IMR-90 (cell line): ENCODE measurements around the gene DOCK6. TPM values are rescaled to one million over a fixed set of nuclear protein-coding genes. Genes with fewer than 3 reads are reported as not detected.
A peak's percentile ranks its signal among the peaks of the same experiment; 100 is the strongest.

ENCODE experiments used
- ATAC-seq: fragments of 200-7000 bp; cut with Tn5 transposase; 2 replicates; pipeline ENCODE4 v1.9.1; 2020; ENCODE audit warnings: low read depth, mild to moderate bottlenecking, moderate library complexity
- BruUV-seq: library from RNA; stranded (reverse); fragments of 400-500 nt; replicated peaks from 2 replicates; lab custom pipeline; 2021; lab: Mats Ljungman, UMichigan
- CTCF ChIA-PET: fragments of 300-600 bp; formaldehyde crosslinking; extraction: SDS; loops from one replicate; lab custom pipeline; 2021; ENCODE audit warnings: antibody characterized with exemption; lab: Yijun Ruan, JAX
- POLR2A ChIA-PET: fragments of 300-600 bp; sonication (Branson Sonifier 250); formaldehyde crosslinking; loops from one replicate; lab custom pipeline; 2022; ENCODE audit warnings: antibody characterized with exemption; ENCODE audit not compliant: unreplicated experiment; lab: Charles Lee
- DNase-seq: peaks from one replicate; pipeline ENCODE4 v3.0.0; 2013
- H2AFZ ChIP-seq: replicated peaks from 2 replicates; pipeline ENCODE3; 2013; ENCODE audit warnings: low read length, mild to moderate bottlenecking; ENCODE audit not compliant: poor library complexity
- H2AK5ac ChIP-seq: 2 replicates; pipeline ENCODE4 v1.6.1; 2013; ENCODE audit warnings: low read depth, low read length, inconsistent platforms
- H2AK9ac ChIP-seq: replicated peaks from 2 replicates; pipeline ENCODE3; 2013; ENCODE audit warnings: mild to moderate bottlenecking, low read depth, low read length, moderate library complexity; ENCODE audit not compliant: poor library complexity
- H2BK120ac ChIP-seq: 2 replicates; pipeline ENCODE4 v1.6.1; 2013; ENCODE audit warnings: low read depth, low read length, inconsistent platforms
- H2BK15ac ChIP-seq: 3 replicates; pipeline ENCODE4 v1.6.1; 2013; ENCODE audit warnings: low read depth, low read length, inconsistent platforms
- H2BK20ac ChIP-seq: 2 replicates; pipeline ENCODE4 v1.6.1; 2013; ENCODE audit warnings: low read depth, mild to moderate bottlenecking, inconsistent platforms, low read length, moderate library complexity
- H2BK5ac ChIP-seq: 2 replicates; pipeline ENCODE4 v1.6.1; 2013; ENCODE audit warnings: mild to moderate bottlenecking, low read depth, low read length, inconsistent platforms; ENCODE audit not compliant: poor library complexity, severe bottlenecking
- H3K14ac ChIP-seq: replicated peaks from 2 replicates; pipeline ENCODE4 v1.6.1; 2013; ENCODE audit warnings: low read depth, low read length, inconsistent platforms
- H3K18ac ChIP-seq: 2 replicates; pipeline ENCODE4 v1.6.1; 2013; ENCODE audit warnings: low read depth, low read length, control low read depth
- H3K23ac ChIP-seq: 2 replicates; pipeline ENCODE4 v1.6.1; 2013; ENCODE audit warnings: low read depth, low read length, inconsistent platforms
- H3K27ac ChIP-seq: 2 replicates; pipeline ENCODE4 v1.5.1; 2013; ENCODE audit warnings: mild to moderate bottlenecking, control low read depth, low read length; ENCODE audit not compliant: insufficient read depth
- H3K27me3 ChIP-seq: 2 replicates; pipeline ENCODE4 v1.6.1; 2013; ENCODE audit warnings: low read length; ENCODE audit not compliant: control insufficient read depth, insufficient read depth
- H3K36me3 ChIP-seq: 2 replicates; pipeline ENCODE4 v1.6.1; 2013; ENCODE audit warnings: low read length, mixed read lengths; ENCODE audit not compliant: control insufficient read depth, insufficient read depth
- H3K4ac ChIP-seq: 2 replicates; pipeline ENCODE4 v1.6.1; 2013; ENCODE audit warnings: low read depth, low read length, inconsistent platforms
- H3K4me1 ChIP-seq: 2 replicates; pipeline ENCODE4 v1.6.1; 2013; ENCODE audit warnings: low read length, mixed read lengths; ENCODE audit not compliant: control insufficient read depth, insufficient read depth
- H3K4me2 ChIP-seq: 2 replicates; pipeline ENCODE4 v1.6.1; 2013; ENCODE audit warnings: low read depth, mild to moderate bottlenecking, control low read depth, low read length, moderate library complexity
- H3K4me3 ChIP-seq: 2 replicates; pipeline ENCODE4 v1.5.1; 2013; ENCODE audit warnings: low read depth, mild to moderate bottlenecking, control low read depth, low read length, moderate library complexity; ENCODE audit not compliant: insufficient read depth
- H3K56ac ChIP-seq: 2 replicates; pipeline ENCODE4 v1.6.1; 2013; ENCODE audit warnings: low read length, inconsistent platforms; ENCODE audit not compliant: insufficient read depth; ENCODE audit errors: extremely low read depth
- H3K79me1 ChIP-seq, 2 experiments: 2 replicates each; pipeline ENCODE4 v1.6.1; 2013; ENCODE audit warnings: low read length in 2 of 2, inconsistent platforms in 1 of 2, low read depth in 1 of 2
- H3K9ac ChIP-seq: 2 replicates; pipeline ENCODE4 v1.6.1; 2013; ENCODE audit warnings: low read depth, low read length, control low read depth
- H3K9me1 ChIP-seq: 2 replicates; pipeline ENCODE4 v1.6.1; 2013; ENCODE audit warnings: low read length, inconsistent platforms; ENCODE audit not compliant: insufficient read depth
- H3K9me3 ChIP-seq: 2 replicates; pipeline ENCODE4 v1.6.1; 2013; ENCODE audit warnings: low read length; ENCODE audit not compliant: control insufficient read depth, insufficient read depth
- H4K20me1 ChIP-seq: 2 replicates; pipeline ENCODE4 v1.6.1; 2013; ENCODE audit warnings: low read length, inconsistent platforms; ENCODE audit not compliant: insufficient read depth
- H4K5ac ChIP-seq: 2 replicates; pipeline ENCODE4 v1.6.1; 2013; ENCODE audit warnings: mild to moderate bottlenecking, low read depth, low read length, control low read depth
- H4K8ac ChIP-seq, 2 experiments: 2 replicates each; pipeline ENCODE4 v1.6.1; 2013; ENCODE audit warnings: low read depth in 2 of 2, low read length in 2 of 2, control low read depth in 1 of 2, inconsistent platforms in 1 of 2
- H4K91ac ChIP-seq: 2 replicates; pipeline ENCODE4 v1.6.1; 2013; ENCODE audit warnings: low read depth, low read length, inconsistent platforms; ENCODE audit not compliant: insufficient read depth
- CHD1 ChIP-seq: IDR thresholded peaks from 2 replicates; pipeline ENCODE4 v1.6.1; 2012; ENCODE audit warnings: low read depth, low read length, improper control_type of control experiment
- CTCF ChIP-seq: conservative IDR thresholded peaks from 2 replicates; pipeline ENCODE4 v1.5.1; 2012; ENCODE audit warnings: mild to moderate bottlenecking, low read depth, low read length, improper control_type of control experiment
- RAD21 ChIP-seq: IDR thresholded peaks from 2 replicates; pipeline ENCODE4 v1.6.1; 2012; ENCODE audit warnings: low read length, improper control_type of control experiment
- SMC3 ChIP-seq: fragments of 150-350 bp; IDR thresholded peaks from 2 replicates; pipeline ENCODE4 v1.6.1; 2016; ENCODE audit warnings: low read depth, mild to moderate bottlenecking, antibody characterized with exemption, low read length, moderate library complexity
- WGBS, 2 experiments: methylation state at CpG; one replicate each; pipeline versions ENCODE4 v1.1.5 to v1.1.7; 2013; ENCODE audit warnings: missing lambda C conversion rate in 2 of 2; ENCODE audit not compliant: insufficient read length in 1 of 2; ENCODE audit errors: extremely low coverage in 2 of 2; 5-methylcytosine and 5-hydroxymethylcytosine counted together
- dilution Hi-C: fragments of 300-500 bp; cut with HindIII; formaldehyde crosslinking; loops from one replicate; pipeline ENCODE4 v1.14.3; 2018; ENCODE audit warnings: low sequenced_read_pairs; ENCODE audit not compliant: unreplicated experiment
- in situ Hi-C: fragments of 300-500 bp; cut with MboI; formaldehyde crosslinking; loops from 3 replicates; pipeline ENCODE4 v1.14.3; 2019; ENCODE audit warnings: low sequenced_read_pairs, inconsistent platforms, mixed read lengths
- intact Hi-C: fragments of 100-400 bp; cut with micrococcal nuclease; formaldehyde crosslinking; loops from 2 replicates; pipeline ENCODE4 v1.10.0; 2022
- polyA plus RNA-seq, 3 experiments: library from polyadenylated mRNA; depleted of rRNA; stranded (reverse); fragments of >200 nt; gene quantifications; 2 replicates each; pipeline ENCODE4 v1.2.3, GENCODE V29; 2012; ENCODE audit warnings: low replicate concordance in 1 of 3
- total RNA-seq: library from RNA; depleted of rRNA; stranded (reverse); fragments of >200 nt; gene quantifications from 2 replicates; pipeline ENCODE4 v1.2.3, GENCODE V29; 2012

DOCK6 gene
- total and polyA plus RNA-seq, 2 of the 4 experiments (the other 2 are of a cell fraction), result 5.0 to 18.4 TPM

DNA sequence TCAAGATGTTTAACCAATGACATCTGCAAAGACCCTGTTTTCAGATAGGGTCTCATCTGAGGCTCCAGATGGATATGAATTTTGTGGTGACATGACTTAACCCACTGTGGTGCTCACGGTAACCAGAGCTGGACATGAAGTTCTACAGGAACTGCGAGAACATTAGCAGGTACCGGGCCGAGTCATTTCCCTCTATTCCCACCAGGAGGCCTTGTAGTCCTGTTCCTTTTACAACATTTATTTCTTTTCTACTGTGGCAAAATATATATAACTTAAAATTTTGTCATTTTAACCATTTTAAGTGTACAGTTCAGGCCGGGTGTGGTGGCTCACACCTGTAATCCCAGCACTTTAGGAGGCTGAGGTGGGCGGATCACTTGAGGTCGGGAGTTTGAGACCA is 26.0 kb upstream of the DOCK6 start:
- Histone ChIP-seq H2BK120ac (peak overlapping the region; percentile 58; the same call in 1 of the 2 replicates), H3K18ac (no peak overlapping the region), H2AFZ (no peak overlapping the region), H3K23ac (no peak overlapping the region), H3K56ac (no peak overlapping the region), H3K27ac (no peak overlapping the region), H3K4me3 (no peak overlapping the region), H2AK5ac (no peak overlapping the region), H2BK5ac (no peak overlapping the region), H4K5ac (no peak overlapping the region), H2BK15ac (no peak overlapping the region; the same call in 2 of the 3 replicates), H3K9ac (no peak overlapping the region), H2BK20ac (no peak overlapping the region), H3K4me2 (no peak overlapping the region), H3K14ac (no peak overlapping the region), H4K8ac (no peak overlapping the region), H4K20me1 (no peaks in the 10 kb centered on the region), H3K4me1 (no peaks in the 10 kb centered on the region), H4K91ac (no peak overlapping the region), H3K9me3 (no peaks in the 10 kb centered on the region), H3K9me1 (no peaks in the 10 kb centered on the region), H3K36me3 (no peaks in the 10 kb centered on the region), H2AK9ac (no peak overlapping the region), H3K79me1 (no peaks in the 10 kb centered on the region), H3K4ac (peak overlapping the region; percentile 36), H3K27me3 (no peaks in the 10 kb centered on the region)
- DNase-seq, result peak; percentile 41
- BruUV-seq, result no TSS peak
- TF ChIP-seq SMC3 (peak; percentile 64), CTCF (peak; percentile 60), CHD1 (no peak), RAD21 (peak; percentile 57)
- ATAC-seq, result peak; percentile 52; the same call in 1 of the 2 replicates
- WGBS, 2 experiments, result 100% methylated on average over 2 of the region's 7 CpGs; no CpG with 5 or more reads in 1 of the 2 experiments
- in situ Hi-C loops, result no loop called here
- intact Hi-C loops, result no loop called here
- dilution Hi-C loops, result no loop called here
- CTCF ChIA-PET, result no interaction called here
- POLR2A ChIA-PET, result no interaction called here
